Activated gamma-delta T cell (primary cell): Measurements from ENCODE around the gene FOXE3.

ENCODE experiments used
- DNase-seq: peaks from one replicate; lab custom pipeline; 2025; lab: John Stamatoyannopoulos, UW

FOXE3 gene

GRCh38 chr1:47435506-47436303 is 19.6 kb downstream of the FOXE3 start:
- no peak for DNase-seq

DNA sequence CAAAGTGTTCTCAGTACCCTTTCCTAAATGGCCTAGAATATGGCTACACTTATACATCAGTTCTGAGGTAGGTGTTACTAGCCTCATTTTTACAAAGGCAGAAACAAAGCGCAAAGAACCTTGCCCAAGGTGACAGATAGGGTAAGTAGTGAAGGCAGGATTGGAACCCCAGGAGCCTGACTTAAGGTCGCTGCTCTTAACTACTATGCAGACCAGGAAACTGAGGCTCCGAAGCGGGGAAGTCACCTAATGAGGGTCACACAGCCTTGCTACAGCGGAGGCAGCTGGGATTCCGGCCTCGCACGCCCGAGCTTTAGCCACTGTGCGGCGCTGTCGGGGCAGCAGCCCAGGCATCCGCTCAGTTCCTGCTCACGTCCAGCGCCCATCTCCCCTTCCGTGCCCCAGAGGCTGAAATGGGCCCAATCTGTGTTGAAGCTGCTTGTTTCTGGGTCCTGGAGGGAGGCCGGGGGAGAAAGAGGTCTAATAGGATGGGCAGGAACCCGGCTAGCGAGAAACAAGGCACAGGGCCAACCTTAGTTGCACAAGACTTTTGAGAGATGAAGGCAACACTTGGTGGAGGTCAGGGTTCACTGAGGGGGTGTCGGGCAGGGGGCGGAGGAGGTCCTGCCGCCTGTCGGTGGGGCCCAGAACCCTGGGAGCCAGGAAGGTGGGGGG is 20.4 kb downstream of the FOXE3 start:
- DNase-seq, result peak; percentile 39

DNA sequence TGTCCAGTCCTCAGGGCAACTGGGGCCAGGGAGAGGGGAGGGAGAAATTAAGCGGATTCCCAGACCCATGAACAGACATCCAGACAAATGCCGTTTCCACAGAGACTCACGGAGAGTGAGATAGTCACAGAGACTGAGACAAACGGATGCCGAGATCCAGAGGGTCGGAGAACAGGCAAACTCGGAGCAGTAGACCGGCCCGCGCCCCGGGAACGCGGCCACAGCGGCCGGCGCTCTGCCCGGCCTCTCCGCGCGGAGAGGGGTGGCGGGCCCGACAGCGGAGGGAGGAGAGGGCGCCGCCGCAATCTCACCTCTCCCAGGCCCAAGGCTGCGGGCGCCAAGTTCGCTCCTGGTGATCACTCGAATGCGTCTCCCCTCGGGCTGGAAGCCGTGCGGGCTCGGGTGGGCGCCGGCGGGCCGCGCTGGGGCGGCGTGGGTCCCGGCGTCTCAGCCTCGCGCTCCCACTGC is 20.9 kb downstream of the FOXE3 start:
- no peak for DNase-seq

- DNase-seq, result peak; percentile 90
Measured at GRCh38 chr1:47437447-47438164, 21.5 kb downstream of the FOXE3 start, which contains the start of gene FOXD2. Gene FOXD2, plus strand, starts transcription at chr1:47438044. Its CDS starts 92 bp downstream, at chr1:47438136.

DNA sequence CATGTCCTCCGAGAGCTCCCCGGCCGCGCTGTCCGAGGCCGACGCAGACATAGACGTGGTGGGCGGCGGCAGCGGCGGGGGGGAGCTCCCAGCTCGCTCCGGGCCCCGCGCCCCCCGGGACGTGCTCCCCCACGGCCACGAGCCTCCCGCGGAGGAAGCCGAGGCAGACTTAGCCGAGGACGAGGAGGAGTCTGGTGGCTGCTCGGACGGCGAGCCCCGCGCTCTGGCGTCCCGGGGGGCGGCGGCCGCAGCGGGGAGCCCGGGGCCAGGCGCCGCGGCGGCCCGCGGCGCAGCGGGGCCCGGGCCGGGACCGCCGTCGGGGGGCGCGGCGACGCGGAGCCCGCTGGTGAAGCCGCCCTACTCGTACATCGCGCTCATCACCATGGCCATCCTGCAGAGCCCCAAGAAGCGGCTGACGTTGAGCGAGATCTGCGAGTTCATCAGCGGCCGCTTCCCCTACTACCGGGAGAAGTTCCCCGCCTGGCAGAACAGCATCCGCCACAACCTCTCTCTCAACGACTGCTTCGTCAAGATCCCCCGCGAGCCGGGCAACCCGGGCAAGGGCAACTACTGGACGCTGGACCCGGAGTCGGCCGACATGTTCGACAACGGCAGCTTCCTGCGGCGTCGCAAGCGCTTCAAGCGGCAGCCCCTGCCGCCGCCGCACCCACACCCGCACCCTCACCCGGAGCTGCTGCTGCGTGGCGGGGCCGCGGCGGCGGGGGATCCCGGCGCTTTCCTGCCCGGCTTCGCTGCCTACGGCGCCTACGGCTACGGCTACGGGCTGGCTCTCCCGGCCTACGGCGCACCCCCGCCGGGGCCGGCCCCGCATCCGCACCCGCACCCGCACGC is 22.3 kb downstream of the FOXE3 start:
- no peak for DNase-seq

GRCh38 chr1:47439017-47439818 is 23.1 kb downstream of the FOXE3 start:
- DNase-seq, result no peak

DNA sequence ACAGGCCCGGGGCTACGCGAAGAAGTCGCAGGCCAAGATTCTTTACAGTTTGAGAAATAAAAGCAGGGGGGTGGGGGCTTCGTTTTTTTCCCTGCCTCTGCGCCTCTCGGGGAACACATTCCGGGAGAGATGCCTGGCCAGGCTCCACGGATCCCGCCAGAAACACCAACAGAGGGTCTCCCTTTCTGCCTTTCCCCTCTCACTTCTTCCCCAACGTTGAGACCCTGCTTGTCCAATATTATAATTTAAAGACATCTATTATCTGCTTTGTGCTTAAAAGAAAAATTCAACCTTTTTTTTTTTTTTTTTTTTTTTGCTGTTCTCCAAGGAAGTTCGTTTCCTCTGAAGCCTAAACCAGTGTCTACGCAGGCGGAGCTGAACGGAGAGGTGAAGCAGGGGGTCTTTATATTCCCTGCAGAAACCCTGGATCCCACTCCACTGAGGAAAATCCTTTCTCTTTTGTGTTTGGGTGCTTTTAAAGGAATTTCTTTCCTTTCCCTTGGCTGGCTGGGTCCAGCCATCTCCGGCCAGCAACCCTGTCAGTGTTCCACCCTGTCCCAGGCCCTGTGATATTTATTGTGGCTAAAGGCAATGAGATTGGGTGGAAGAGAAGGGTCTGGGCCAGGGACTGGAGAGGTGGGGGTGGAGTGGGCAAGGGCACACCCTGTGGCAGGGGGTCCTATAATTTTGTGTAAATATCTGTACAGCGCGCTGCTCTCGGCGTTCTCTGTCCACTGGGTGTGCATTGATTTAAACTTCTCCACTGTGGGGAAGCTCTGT is 23.9 kb downstream of the FOXE3 start:
- no peak for DNase-seq

DNA sequence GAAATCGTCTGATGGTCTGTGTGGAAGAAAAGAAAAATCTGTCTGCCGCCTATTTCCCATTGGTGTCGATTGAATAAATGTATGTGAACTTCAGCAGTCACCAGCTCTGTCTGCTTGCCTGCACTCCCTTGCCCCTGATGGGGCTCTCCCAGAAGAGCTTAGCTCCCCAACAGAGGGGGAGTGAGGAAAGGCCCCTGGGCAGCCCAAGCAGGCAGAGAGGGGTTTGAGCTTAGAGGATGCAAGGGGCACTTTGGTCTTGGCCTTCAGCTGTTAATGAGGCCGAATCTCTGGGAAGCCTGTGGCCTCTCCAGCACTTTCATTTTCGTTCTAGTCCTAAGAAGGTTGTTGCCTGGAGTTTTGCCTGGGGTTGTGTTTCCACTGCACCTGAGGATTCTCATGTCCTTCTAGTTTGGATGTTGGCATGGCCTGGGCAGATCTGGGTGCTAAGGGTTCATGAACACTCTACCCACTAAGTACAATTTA is 24.6 kb downstream of the FOXE3 start:
- no peak for DNase-seq

DNA sequence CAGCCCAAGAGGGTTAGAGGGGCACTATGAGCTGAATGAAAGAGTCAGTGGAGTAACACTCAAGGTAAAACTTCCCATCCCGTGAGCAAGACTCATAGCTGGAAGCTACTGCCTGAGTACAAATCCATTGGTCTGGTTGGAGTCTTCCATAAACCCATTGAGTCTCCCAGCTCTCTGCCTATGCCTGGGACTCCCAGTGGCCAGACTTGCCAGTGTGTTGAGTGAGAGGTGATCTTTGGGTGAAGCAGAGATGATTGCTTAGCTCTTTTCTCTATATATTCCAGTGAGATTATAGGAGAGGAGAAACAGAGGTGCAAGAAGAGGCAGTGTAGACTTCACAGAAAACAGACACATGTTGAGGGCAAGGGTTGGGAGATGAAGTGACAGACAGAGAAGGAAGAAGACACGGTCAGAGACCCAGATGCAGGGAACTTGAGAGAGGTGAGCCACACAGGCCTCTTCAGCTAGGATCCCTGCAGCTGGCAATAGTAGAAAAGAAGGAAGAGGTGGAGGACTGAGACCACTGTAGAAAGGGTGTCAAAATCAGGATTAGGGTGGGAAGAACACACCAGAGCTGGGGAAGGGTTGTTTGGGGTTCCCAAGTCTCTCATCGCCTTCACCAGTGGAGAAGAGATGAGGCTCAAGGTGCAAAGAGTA is 25.5 kb downstream of the FOXE3 start:
- DNase-seq, result no peak

GRCh38 chr1:47442202-47442601 is 26.1 kb downstream of the FOXE3 start:
- no peak for DNase-seq

DNA sequence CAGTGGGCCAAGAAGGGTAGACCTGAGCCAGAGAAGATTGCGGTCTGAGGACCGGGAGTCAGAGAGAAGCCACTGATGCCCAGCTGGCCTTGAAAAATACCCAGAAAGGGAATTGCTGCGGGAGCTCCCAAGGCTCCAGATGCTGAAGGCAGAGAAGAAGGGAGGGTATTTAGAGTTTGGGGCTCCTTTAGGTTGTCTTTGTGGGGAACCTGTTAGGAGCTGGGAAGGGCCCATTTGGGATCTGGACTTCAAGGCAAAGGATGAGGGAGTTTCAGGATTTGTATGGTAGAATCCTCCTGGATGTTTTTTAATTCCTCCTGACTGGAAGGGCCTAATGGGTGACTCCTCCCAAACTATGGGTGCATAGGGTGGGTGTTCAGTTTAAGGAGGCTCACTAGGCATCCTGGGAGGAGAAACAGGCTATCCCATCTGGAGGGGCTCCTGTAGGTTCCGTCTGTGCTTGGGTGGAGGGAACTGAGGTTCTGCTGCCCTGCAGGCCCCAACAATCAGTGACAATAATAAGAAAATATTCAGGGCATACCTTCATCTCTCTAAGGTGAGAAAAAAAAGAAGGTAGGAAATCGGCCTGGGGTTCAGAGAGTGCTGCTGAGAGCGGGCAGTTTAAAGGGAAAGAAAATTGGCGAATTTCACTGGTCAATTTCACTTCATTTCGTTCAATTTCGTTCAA is 26.9 kb downstream of the FOXE3 start:
- no peak for DNase-seq

GRCh38 chr1:47443530-47444296 is 27.6 kb downstream of the FOXE3 start:
- no peak for DNase-seq

DNA sequence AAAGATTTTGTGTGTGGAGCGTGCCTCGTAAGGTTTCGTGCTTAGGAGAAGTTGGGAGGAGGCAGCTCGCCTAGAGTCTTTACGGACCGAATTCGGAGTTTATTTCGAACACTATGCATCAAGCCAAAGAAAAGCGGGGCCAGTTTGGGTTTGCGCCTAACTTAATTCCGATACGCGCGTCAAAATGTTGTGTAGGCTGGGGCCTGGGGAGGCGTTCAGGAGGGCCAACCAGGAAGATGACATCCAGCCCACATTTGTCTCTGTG is 28.1 kb downstream of the FOXE3 start:
- no peak for DNase-seq

DNA sequence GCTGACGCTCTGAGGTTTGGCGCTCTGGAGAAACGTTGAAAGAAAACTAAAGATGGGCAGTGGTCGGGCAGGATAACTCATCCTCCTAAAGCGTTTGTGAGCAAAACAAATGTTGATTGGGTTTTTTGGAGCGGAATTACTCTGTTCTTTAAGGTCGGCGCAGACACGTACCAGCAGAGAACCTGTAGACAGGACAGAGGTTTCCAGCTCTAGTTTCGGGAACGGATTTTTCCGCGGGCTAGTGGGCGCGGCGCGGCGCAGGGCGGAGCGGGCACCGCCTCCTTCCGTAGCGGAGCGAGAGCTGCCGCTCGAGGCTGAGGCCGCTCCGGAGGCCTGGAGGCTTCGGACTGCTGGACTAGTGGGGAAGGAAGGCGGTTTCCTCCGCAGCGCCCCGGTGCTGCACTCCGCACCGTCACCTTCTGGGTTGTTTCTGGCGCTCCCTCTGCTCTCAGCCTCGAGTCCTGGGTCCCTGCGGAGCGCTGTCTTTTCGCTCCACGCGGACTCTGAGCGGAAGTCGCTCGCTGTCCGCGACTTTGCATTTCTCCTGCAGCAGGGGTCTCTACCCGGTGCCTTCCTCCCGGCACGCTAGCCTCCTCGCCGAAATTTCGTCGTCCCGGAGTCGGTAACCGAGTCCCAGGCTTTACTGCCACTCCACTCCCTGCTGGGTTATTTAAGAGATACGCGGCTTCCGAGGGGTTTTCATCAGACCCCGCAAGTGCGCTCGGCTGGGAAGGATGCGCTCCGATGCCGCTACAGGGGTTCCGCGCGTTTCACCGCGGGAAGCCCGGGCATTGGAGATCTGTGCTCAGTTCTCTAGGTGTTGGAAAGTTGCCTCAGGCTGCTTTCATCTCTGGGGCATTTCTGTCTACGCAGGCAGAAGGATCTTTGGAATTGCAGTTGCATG is 28.7 kb downstream of the FOXE3 start:
- no peak for DNase-seq

- DNase-seq, result no peak
Measured at GRCh38 chr1:47445823-47446550, 29.9 kb downstream of the FOXE3 start.

GRCh38 chr1:47448462-47449222 is 32.6 kb downstream of the FOXE3 start:
- DNase-seq, result no peak
